Fibroblast of pulmonary artery (primary cell): ENCODE measurements around the gene TENM3.

Experiments used
- DNase-seq: peaks from one replicate; pipeline ENCODE4 v3.0.0-alpha.2; 2010; ENCODE audit warnings: low read depth
- H3K4me3 ChIP-seq: replicated peaks from 2 replicates; pipeline ENCODE4 v1.5.1; 2011; ENCODE audit warnings: low read depth, mild to moderate bottlenecking, control low read depth, low read length, moderate library complexity
- CTCF ChIP-seq: IDR thresholded peaks from 2 replicates; pipeline ENCODE4 v1.5.1; 2011; ENCODE audit warnings: mild to moderate bottlenecking, control low read depth, low read length, inconsistent platforms; ENCODE audit errors: missing control alignments

TENM3 gene

GRCh38 chr4:182252220-182252619 is 9.0 kb downstream of the TENM3 start:
- H3K4me3 ChIP-seq = no peak overlapping the region

GRCh38 chr4:182254026-182254780 is 11.0 kb downstream of the TENM3 start:
- DNase-seq = no peak
- no peak for TF ChIP-seq CTCF
- H3K4me3 ChIP-seq = no peak overlapping the region

More at GRCh38 chr4:182252220-182252619, 9.0 kb downstream of the TENM3 start:
- no peak for DNase-seq
- no peak for TF ChIP-seq CTCF

GRCh38 chr4:182255441-182256190 is 12.4 kb downstream of the TENM3 start:
- no peak for DNase-seq
- no peak overlapping the region for H3K4me3 ChIP-seq
- no peak for TF ChIP-seq CTCF

- no peak overlapping the region for H3K4me3 ChIP-seq
- no peak for DNase-seq
- TF ChIP-seq CTCF = no peak
Measured at GRCh38 chr4:182257016-182257415, 13.8 kb downstream of the TENM3 start.

- TF ChIP-seq CTCF = no peak
- H3K4me3 ChIP-seq = no peak overlapping the region
- DNase-seq = no peak
Measured at GRCh38 chr4:182257503-182257902, 14.3 kb downstream of the TENM3 start.

- DNase-seq = no peak
- no peak overlapping the region for H3K4me3 ChIP-seq
- TF ChIP-seq CTCF = no peak
Measured at GRCh38 chr4:182258441-182259000, 15.3 kb downstream of the TENM3 start.
